Activated effector memory CD4-positive, alpha-beta T cell treated with anti-CD3 and anti-CD28 coated beads, Interleukin-2, amount 50 U/mL, for 16 hours (primary cell): Measurements from ENCODE around the gene WBP1L.

Source experiments
- DNase-seq: peaks from one replicate; pipeline ENCODE4 v3.0.0-alpha.2; 2020

Gene WBP1L

GRCh38 chr10:102781921-102782557 is 38.3 kb downstream of the WBP1L start:
- DNase-seq: no peak

- DNase-seq: no peak
Observed at GRCh38 chr10:102782673-102783551, 39.2 kb downstream of the WBP1L start.

GRCh38 chr10:102783568-102783967 is 39.8 kb downstream of the WBP1L start:
- DNase-seq: no peak

- no peak for DNase-seq
Observed at GRCh38 chr10:102785818-102786217, 42.1 kb downstream of the WBP1L start.

GRCh38 chr10:102791754-102792395 is 48.1 kb downstream of the WBP1L start:
- no peak for DNase-seq

- no peak for DNase-seq
Observed at GRCh38 chr10:102795453-102796406, 52.0 kb downstream of the WBP1L start.

- DNase-seq: peak; percentile 82
Observed at GRCh38 chr10:102796407-102797176, 52.8 kb downstream of the WBP1L start.

GRCh38 chr10:102799691-102800471 is 56.1 kb downstream of the WBP1L start:
- DNase-seq: no peak

GRCh38 chr10:102800611-102801335 is 57.0 kb downstream of the WBP1L start:
- DNase-seq: no peak

GRCh38 chr10:102801496-102801895 is 57.7 kb downstream of the WBP1L start:
- DNase-seq: no peak

- DNase-seq: no peak
Observed at GRCh38 chr10:102801978-102802377, 58.2 kb downstream of the WBP1L start.

GRCh38 chr10:102802920-102803534 is 59.3 kb downstream of the WBP1L start:
- DNase-seq: no peak

- DNase-seq: no peak
Observed at GRCh38 chr10:102804382-102805055, 60.8 kb downstream of the WBP1L start.

- no peak for DNase-seq
Observed at GRCh38 chr10:102808380-102808779, 64.6 kb downstream of the WBP1L start.

- no peak for DNase-seq
Observed at GRCh38 chr10:102811346-102811745, 67.6 kb downstream of the WBP1L start.

- DNase-seq: no peak
Observed at GRCh38 chr10:102812231-102812876, 68.6 kb downstream of the WBP1L start.

GRCh38 chr10:102813017-102813541 is 69.3 kb downstream of the WBP1L start:
- DNase-seq: no peak

- DNase-seq: no peak
Observed at GRCh38 chr10:102813734-102814452, 70.1 kb downstream of the WBP1L start.
